ENCODE measurements around the gene PLA2G2C. TPM values are rescaled to one million over a fixed set of nuclear protein-coding genes. Genes with fewer than 3 reads are reported as not detected.
A peak's percentile ranks its signal among the peaks of the same experiment; 100 is the strongest.

The PLA2G2C gene
- total and polyA plus RNA-seq, 8 donors: 0.43 to 1.3 (median 0.73) TPM; not detected in 5

DNA sequence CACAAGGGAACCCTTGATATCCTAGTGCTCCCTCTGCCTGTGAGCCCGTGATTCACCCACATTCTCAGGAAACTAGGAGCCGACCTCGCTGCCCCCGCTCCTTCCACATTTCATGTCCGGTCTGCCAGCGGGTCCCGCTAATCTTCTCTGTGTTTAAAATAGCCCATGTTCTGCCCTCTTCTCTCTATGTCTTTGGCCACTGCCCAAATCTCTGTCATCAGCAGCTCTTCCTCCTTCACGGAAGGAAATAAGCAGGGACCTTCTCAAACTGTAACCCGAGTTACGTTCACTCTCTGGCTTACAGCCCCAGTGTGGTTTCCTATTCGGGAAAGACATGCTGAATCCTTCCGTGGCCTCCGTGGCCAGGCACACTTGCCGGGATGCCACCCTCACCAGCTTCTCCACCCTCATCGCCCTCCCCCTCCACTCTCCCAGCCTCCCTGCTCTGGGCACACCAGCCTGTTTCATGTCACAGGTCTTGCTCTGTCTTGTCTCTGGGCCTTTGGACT, 21.6 kb downstream of the PLA2G2C start:
- Histone ChIP-seq H3K27me3 (peaks cover 0 to 27% (median 0%) of the 10 kb centered on the region in 3 donors), H3K4me3 (no peak overlapping the region), H3K27ac (peak overlapping the region in 2 of 5 donors; percentile 16 to 18), H3K36me3 (no peaks in the 10 kb centered on the region), H3K4me1 (peaks cover 0 to 9% (median 0%) of the 10 kb centered on the region in 4 donors), H3K9me3 (peaks cover 11 to 51% (median 33%) of the 10 kb centered on the region in 4 donors)
- intact Hi-C loops (cut with DNase I; ENCODE audit: low total_unique reads): no loop called here
- 64 to 85% (median 75%) methylated on average over 15 of the region's 15 CpGs for WGBS, 5 donors
- no peak for TF ChIP-seq EP300 (IDR thresholded peaks at IDR 0.05)
- no peak for TF ChIP-seq POLR2AphosphoS5 (IDR thresholded peaks at IDR 0.05)
- no peak for DNase-seq

GRCh38 chr1:20160034-20160433, 26.3 kb downstream of the PLA2G2C start:
- DNase-seq: no peak
- H3K4me1 ChIP-seq: no peaks in the 10 kb centered on the region
- no peak overlapping the region for H3K27ac ChIP-seq
- intact Hi-C loops (cut with DNase I; ENCODE audit: low total_unique reads): no loop called here
- 63 to 92% (median 72%) methylated on average over 1 of the region's 1 CpG for WGBS, 5 donors
- no peaks in the 10 kb centered on the region for H3K36me3 ChIP-seq
- no peak for TF ChIP-seq POLR2AphosphoS5 (IDR thresholded peaks at IDR 0.05)
- TF ChIP-seq EP300 (IDR thresholded peaks at IDR 0.05): no peak
- no peak for TF ChIP-seq CTCF (IDR thresholded peaks at IDR 0.05)
- TF ChIP-seq POLR2A (IDR thresholded peaks at IDR 0.05): no peak
- H3K9me3 ChIP-seq: peaks cover 20 to 76% (median 51%) of the 10 kb centered on the region in 4 donors
- no peak overlapping the region for H3K4me3 ChIP-seq
- peaks cover 0 to 11% (median 0%) of the 10 kb centered on the region in 3 donors for H3K27me3 ChIP-seq

DNA sequence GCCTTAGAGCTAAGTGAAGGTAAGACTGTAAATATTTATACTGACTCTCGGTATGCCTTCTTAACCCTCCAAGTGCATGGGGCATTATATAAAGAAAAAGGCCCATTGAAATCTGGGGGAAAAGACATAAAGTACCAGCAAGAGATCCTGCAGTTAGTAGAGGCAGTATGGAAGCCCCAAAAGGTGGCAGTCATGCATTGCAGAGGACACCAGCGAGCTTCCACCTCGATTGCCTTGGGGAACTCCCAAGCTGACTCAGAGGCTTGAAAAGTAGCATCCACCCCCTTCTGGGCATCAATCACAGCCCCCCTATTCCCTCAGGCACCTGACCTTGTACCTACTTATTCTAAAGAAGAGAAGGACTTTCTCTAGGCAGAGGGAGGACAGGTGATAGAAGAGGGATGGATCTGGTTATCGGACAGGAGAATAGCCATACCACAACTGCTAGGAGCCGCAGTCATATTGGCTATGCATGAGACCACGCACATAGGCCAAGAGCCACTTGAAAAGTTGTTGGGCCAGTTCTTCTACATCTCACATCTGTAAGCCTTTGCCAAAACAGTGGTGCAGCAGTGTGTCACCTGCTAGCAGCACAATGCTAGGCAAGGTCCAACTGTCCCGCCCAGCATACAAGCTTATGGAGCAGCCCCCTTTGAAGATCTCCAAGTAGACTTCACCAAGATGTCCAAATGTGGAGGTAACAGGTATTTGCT, 27.8 kb downstream of the PLA2G2C start:
- Histone ChIP-seq H3K9me3 (peaks cover 20 to 66% (median 50%) of the 10 kb centered on the region in 4 donors), H3K27ac (no peak overlapping the region), H3K4me1 (peaks cover 0 to 14% (median 9%) of the 10 kb centered on the region in 4 donors), H3K27me3 (no peaks in the 10 kb centered on the region), H3K4me3 (no peak overlapping the region), H3K36me3 (no peaks in the 10 kb centered on the region)
- WGBS, 5 donors: 81 to 87% (median 83%) methylated on average over 7 of the region's 7 CpGs
- TF ChIP-seq EP300 (IDR thresholded peaks at IDR 0.05) (no peak), POLR2AphosphoS5 (IDR thresholded peaks at IDR 0.05) (no peak), CTCF (IDR thresholded peaks at IDR 0.05) (no peak), POLR2A (IDR thresholded peaks at IDR 0.05) (no peak)
- DNase-seq: no peak
- intact Hi-C loops (cut with DNase I; ENCODE audit: low total_unique reads): no loop called here

DNA sequence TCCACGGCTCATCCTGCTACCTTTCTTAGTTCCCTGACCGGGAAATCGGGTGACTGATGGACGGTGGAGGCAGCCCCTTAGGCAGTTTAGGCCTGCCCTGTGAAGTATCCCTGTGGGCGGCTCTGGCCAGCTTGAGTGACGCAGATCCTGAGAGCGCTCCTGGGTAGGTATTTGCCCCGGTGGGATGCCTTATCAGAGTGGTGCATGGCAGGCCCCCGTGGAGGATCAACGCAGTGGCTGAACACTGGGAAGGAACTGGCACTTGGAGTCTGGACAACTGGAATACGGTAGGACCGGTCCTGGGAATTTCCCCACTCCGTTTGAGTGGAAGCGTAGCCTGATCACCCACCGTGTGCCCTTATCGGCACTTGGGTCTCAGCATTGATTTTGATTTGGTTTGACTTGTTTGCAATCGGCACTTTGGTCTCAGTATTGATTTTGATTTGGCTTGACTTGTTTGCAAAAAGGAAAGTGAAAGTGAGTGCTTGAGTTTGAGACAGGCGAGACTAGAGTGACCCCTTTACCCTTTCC, 32.0 kb downstream of the PLA2G2C start:
- no peak for DNase-seq
- peak overlapping the region; percentile 15 to 29 (median 18) for H3K4me3 ChIP-seq
- peaks cover 7 to 33% (median 23%) of the 10 kb centered on the region in 4 donors for H3K4me1 ChIP-seq
- H3K36me3 ChIP-seq: no peaks in the 10 kb centered on the region
- peak overlapping the region in 4 of 5 donors; percentile 18 to 35 (median 24) for H3K27ac ChIP-seq
- intact Hi-C loops (cut with DNase I; ENCODE audit: low total_unique reads): loop anchor here (5.0 kb wide), 1 partner anchor 237 kb away; no protein-coding TSS in a partner anchor
- peaks cover 0 to 16% (median 0%) of the 10 kb centered on the region in 3 donors for H3K27me3 ChIP-seq
- TF ChIP-seq POLR2A (IDR thresholded peaks at IDR 0.05) (no peak), EP300 (IDR thresholded peaks at IDR 0.05) (no peak), POLR2AphosphoS5 (IDR thresholded peaks at IDR 0.05) (no peak), CTCF (IDR thresholded peaks at IDR 0.05) (no peak)
- WGBS, 5 donors: 49 to 66% (median 56%) methylated on average over 15 to 18 of the region's 18 CpGs
- peaks cover 5 to 25% (median 16%) of the 10 kb centered on the region in 4 donors for H3K9me3 ChIP-seq
